ENCODE measurements around the gene ZNF24. TPM values are rescaled to one million over a fixed set of nuclear protein-coding genes. Genes with fewer than 3 reads are reported as not detected.

ZNF24 gene
- total and polyA plus RNA-seq, 3 donors from 2014 or later, result 29.2 to 39.8 (median 38.9) TPM

DNA sequence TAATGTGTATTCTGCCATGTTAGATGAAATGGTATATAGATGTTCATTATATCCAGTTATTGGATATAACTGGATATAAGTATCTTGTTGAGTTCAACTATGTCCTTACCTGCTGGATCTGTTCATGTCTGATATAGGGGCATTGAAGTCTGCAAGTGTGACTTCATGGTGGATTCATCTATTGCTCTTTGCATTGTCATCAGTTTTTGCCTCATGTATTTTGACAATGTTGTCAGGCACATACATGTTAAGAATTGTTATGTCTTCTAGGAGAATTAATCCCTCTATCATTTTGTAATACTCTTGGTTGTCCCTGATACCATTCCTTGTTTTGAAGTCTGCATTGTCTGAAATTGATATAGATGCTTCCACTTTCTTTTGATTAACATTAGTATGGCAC is 15.4 kb downstream of the ZNF24 start:
- Histone ChIP-seq H3K4me1 (no peaks in the 10 kb centered on the region), H3K27ac (no peak overlapping the region), H3K27me3 (no peaks in the 10 kb centered on the region), H3K9me3 (no peaks in the 10 kb centered on the region), H3K4me3 (no peak overlapping the region), H3K36me3 (ENCODE audit: low read depth, missing control alignments) (no peaks in the 10 kb centered on the region)
- intact Hi-C loops (cut with DNase I; ENCODE audit: low total_unique reads), result no loop called here
- TF ChIP-seq CTCF (IDR thresholded peaks at IDR 0.05) (no peak), POLR2A (IDR thresholded peaks at IDR 0.05) (no peak)
- DNase-seq, result no peak

- Histone ChIP-seq H3K27me3 (no peaks in the 10 kb centered on the region), H3K27ac (no peak overlapping the region), H3K4me3 (no peak overlapping the region), H3K36me3 (ENCODE audit: low read depth, missing control alignments) (no peaks in the 10 kb centered on the region), H3K4me1 (no peaks in the 10 kb centered on the region), H3K9me3 (no peaks in the 10 kb centered on the region)
- 54 to 56% methylated on average over 3 of the region's 3 CpGs for WGBS, 2 donors
- no peak for DNase-seq
- intact Hi-C loops (cut with DNase I; ENCODE audit: low total_unique reads), result no loop called here
- TF ChIP-seq CTCF (IDR thresholded peaks at IDR 0.05) (no peak), POLR2A (IDR thresholded peaks at IDR 0.05) (no peak)
Measured at GRCh38 chr18:35326695-35327387, 17.4 kb downstream of the ZNF24 start.

DNA sequence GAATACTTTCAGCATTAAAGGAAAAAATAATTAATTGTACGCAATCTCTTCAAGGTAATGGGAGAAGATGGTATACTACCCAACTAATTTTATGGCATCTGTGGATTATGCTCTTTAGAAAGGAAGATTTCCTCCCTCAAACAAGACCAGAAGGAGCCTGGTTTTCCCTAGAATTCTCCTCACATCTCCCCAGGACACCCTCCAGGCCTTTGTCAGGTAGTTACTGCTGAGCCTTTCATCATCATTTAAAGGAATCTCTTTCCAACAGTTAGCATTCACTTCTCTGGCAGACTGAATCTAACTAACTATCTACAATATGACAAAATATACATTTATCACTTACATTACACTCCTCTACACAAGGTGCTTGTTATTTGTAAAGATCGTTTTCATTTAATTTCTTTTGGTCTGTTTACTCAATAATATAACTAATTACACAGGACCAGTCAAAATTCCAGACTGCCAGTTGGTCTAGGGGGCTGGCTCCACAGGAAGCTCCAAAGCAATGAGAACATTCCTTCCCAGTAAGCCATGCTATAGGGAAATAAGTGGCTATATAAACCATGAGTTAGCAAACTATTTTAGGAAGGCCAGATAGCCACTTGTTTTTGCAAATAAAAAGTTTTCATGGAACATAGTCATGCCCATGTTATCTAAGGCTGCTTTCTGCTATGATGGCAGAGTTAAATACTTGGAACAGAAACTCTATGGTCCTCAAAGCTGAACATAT is 19.1 kb downstream of the ZNF24 start:
- Histone ChIP-seq H3K27ac (no peak overlapping the region), H3K9me3 (no peaks in the 10 kb centered on the region), H3K4me1 (no peaks in the 10 kb centered on the region), H3K27me3 (no peaks in the 10 kb centered on the region), H3K36me3 (ENCODE audit: low read depth, missing control alignments) (no peaks in the 10 kb centered on the region), H3K4me3 (no peak overlapping the region)
- intact Hi-C loops (cut with DNase I; ENCODE audit: low total_unique reads), result no loop called here
- TF ChIP-seq POLR2A (IDR thresholded peaks at IDR 0.05) (no peak), CTCF (IDR thresholded peaks at IDR 0.05) (no peak)
- DNase-seq, result no peak
- 51 to 74% methylated on average over 2 of the region's 2 CpGs for WGBS, 2 donors

DNA sequence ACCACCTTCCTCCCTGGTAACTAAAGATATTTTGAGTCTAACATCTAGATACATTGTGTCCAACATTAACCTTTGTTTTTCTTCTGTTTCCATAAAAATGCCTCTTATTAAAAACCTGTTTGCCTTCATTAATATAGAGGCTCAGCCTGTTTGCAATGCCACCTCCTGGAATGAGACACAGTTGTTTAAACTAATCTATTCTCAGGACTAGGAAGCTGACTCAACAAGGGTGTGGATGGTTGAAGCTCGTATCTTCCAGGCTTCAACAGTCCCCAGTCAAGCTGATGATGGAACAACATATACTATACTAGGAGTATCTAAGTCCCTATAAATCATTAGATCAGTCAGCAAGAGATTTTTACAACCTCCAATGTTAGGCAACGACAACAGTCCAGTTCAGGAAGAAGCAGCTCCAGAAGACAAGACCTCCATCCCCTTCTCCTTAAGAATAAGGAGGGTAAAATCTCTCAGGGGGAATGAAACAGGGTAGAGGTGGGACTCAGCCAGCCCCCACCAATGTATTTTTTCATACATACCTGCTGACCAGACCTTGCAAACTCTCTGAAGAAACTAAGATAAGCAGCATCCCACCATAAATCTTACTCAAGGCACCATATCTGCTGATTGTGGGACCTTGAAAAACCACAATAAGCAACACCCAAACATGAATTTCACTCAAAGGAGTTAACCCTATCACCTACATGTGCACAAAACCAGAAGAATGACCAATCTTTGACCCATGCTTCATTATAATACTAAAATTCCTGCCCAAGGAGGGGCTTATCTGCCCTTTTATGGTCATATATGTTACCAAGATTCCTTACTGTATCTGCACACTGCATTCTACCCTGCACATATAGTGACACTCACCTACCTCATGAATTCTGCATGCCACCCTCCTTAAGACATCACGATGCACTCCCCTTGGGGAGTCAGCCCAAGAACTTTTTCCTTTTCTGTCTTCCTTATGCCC is 21.4 kb downstream of the ZNF24 start:
- H3K27ac ChIP-seq, result no peak overlapping the region
- H3K4me3 ChIP-seq, result no peak overlapping the region
- H3K9me3 ChIP-seq, result no peaks in the 10 kb centered on the region
- 60 to 66% methylated on average over 3 of the region's 3 CpGs for WGBS, 2 donors
- H3K36me3 ChIP-seq (ENCODE audit: low read depth, missing control alignments), result no peaks in the 10 kb centered on the region
- no peaks in the 10 kb centered on the region for H3K27me3 ChIP-seq
- intact Hi-C loops (cut with DNase I; ENCODE audit: low total_unique reads), result no loop called here
- no peak for DNase-seq
- TF ChIP-seq POLR2A (IDR thresholded peaks at IDR 0.05), result no peak
- no peak for TF ChIP-seq CTCF (IDR thresholded peaks at IDR 0.05)
- no peaks in the 10 kb centered on the region for H3K4me1 ChIP-seq
